GM12892 (cell line): ENCODE data around the gene HK1.

Experiments used
- POLR2A ChIP-seq: IDR thresholded peaks from 2 replicates; pipeline ENCODE4 v1.6.1; 2011; ENCODE audit warnings: low read depth, low read length, control low read depth
- TAF1 ChIP-seq: IDR thresholded peaks from 2 replicates; pipeline ENCODE4 v1.6.1; 2011; ENCODE audit warnings: low read depth, mild to moderate bottlenecking, control low read depth, low read length, borderline replicate concordance

GRCh38 chr10:69383558-69383957, 105.3 kb downstream of the HK1 start:
- TF ChIP-seq TAF1 (no peak), POLR2A (no peak)
